NT2/D1 (cell line): Measurements from ENCODE around the gene C5orf46.

Experiments used
- DNase-seq: peaks from one replicate; pipeline ENCODE4 v3.0.0-alpha.2; 2011; ENCODE audit warnings: low read depth, low spot score
- H3K27me3 ChIP-seq: 2 replicates; pipeline ENCODE4 v1.6.0; 2011; ENCODE audit warnings: mild to moderate bottlenecking; ENCODE audit not compliant: insufficient read length, insufficient read depth
- H3K36me3 ChIP-seq: 2 replicates; pipeline ENCODE4 v1.6.1; 2011; ENCODE audit warnings: mild to moderate bottlenecking, low read length, mixed read lengths; ENCODE audit not compliant: insufficient read depth, insufficient read length
- H3K4me1 ChIP-seq: 2 replicates; pipeline ENCODE4 v1.5.1; 2011; ENCODE audit not compliant: insufficient read depth, insufficient read length
- H3K4me3 ChIP-seq: 2 replicates; pipeline ENCODE4 v1.5.1; 2011; ENCODE audit warnings: low read depth; ENCODE audit not compliant: insufficient read length
- H3K9ac ChIP-seq: 2 replicates; pipeline ENCODE4 v1.6.0; 2011; ENCODE audit warnings: low read depth; ENCODE audit not compliant: insufficient read length
- H3K9me3 ChIP-seq: 2 replicates; pipeline ENCODE4 v1.5.1; 2011; ENCODE audit warnings: mild to moderate bottlenecking, low read length; ENCODE audit not compliant: insufficient read depth
- SUZ12 ChIP-seq: IDR thresholded peaks from 2 replicates; pipeline ENCODE4 v1.6.1; 2011; ENCODE audit not compliant: insufficient read length, insufficient read depth; ENCODE audit errors: extremely low read depth
- YY1 ChIP-seq: IDR thresholded peaks from 2 replicates; pipeline ENCODE4 v1.6.1; 2011; ENCODE audit not compliant: insufficient read length, insufficient read depth
- ZNF274 ChIP-seq: IDR thresholded peaks from 2 replicates; pipeline ENCODE4 v1.6.1; 2011; ENCODE audit warnings: mild to moderate bottlenecking, low read depth, low read length

Gene C5orf46

DNA sequence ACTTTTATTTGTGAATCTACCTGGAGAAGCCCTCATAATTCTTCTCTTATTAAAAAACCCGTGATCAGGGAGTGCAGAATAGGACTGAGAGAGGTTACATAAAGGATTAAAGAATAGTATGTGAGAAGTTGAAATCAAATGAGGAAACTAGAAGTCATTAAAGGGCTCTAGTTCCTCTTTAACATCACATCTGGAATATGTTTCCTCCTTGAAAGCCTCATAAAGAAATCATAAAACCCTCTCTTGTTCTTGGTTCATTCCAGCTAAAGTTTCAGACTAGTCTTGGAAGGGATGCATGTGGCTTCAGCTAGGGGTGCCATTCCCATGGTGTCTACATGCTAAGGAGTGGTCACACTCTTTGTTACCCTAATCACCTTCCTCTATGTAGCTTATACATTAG, 5.7 kb upstream of the C5orf46 start:
- no peak for DNase-seq
- no peaks in the 10 kb centered on the region for H3K27me3 ChIP-seq
- no peaks in the 10 kb centered on the region for H3K36me3 ChIP-seq
- H3K9ac ChIP-seq: no peak overlapping the region
- H3K4me3 ChIP-seq: no peak overlapping the region
- H3K9me3 ChIP-seq: no peaks in the 10 kb centered on the region
- TF ChIP-seq ZNF274: no peak
- TF ChIP-seq SUZ12: no peak
- no peaks in the 10 kb centered on the region for H3K4me1 ChIP-seq

DNA sequence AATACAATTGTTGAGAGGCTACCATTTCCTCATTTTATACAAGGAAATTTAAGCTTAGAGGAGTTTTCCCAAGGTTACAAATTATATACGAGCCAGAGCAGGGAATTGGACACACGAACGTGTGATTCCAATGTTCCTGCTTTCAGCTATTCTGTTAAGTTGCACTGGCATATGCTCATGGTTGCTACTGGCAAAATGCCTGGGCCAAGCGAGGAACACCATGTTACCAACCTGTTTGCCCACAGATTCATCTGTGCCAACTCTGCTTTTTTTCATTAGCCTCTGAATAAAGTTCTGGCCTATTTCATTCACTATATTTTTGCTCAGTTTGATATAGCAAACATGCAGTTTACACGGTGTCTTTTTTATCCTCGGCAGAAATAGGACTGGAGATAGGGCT, 5.1 kb upstream of the C5orf46 start:
- H3K4me1 ChIP-seq: no peaks in the 10 kb centered on the region
- H3K4me3 ChIP-seq: no peak overlapping the region
- no peaks in the 10 kb centered on the region for H3K36me3 ChIP-seq
- no peak for TF ChIP-seq SUZ12
- TF ChIP-seq ZNF274: no peak
- TF ChIP-seq YY1: no peak
- no peaks in the 10 kb centered on the region for H3K27me3 ChIP-seq
- no peak for DNase-seq
- H3K9ac ChIP-seq: no peak overlapping the region
- H3K9me3 ChIP-seq: no peaks in the 10 kb centered on the region

DNA sequence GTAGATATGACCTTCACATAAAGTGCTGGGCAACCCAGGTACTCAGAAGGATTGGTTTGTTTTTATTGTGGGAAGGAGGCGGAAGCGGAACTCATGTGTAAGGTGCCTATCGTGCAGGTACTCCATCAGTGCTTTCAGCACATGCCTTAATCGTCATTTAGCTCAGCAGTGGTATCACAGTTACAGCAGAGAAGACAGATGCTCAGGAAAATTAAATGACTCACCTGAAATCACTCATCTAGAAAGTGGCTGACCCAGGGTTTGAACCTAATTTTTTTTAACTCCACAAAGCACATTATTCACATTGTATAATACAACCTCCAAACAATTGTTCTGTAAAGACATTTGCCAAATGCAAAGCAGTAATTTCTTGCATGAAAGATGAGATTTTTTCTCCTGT, 2.2 kb downstream of the C5orf46 start:
- Histone ChIP-seq H3K4me3 (no peak overlapping the region), H3K36me3 (no peaks in the 10 kb centered on the region), H3K4me1 (no peaks in the 10 kb centered on the region), H3K9me3 (no peaks in the 10 kb centered on the region; the same call in 1 of the 2 replicates), H3K9ac (no peak overlapping the region), H3K27me3 (no peaks in the 10 kb centered on the region)
- no peak for DNase-seq
- no peak for TF ChIP-seq SUZ12
- no peak for TF ChIP-seq ZNF274
- no peak for TF ChIP-seq YY1

DNA sequence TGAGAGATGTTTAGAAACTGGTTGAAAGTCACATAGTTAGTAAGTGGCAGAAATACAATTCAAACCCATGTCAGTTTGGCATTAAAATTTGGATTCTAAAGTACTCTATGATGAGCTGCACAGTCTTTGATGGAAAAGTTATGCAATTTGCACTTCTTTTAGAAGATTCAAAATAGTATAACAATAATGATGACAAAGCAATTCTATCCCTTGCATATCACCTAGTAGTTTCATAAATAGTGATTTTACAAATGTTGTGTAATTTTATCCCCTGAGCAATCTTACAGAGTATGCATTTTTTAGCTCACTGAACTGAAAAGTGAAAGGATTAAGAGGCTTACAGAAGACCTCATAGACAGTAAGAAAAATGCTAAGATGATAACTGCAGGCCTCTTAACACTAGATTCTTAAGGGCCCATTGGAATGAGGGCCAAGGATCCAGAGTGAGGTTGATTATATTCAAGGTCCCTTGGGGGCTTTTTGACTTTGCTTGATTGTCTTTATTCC, 3.7 kb downstream of the C5orf46 start:
- no peaks in the 10 kb centered on the region for H3K36me3 ChIP-seq

DNA sequence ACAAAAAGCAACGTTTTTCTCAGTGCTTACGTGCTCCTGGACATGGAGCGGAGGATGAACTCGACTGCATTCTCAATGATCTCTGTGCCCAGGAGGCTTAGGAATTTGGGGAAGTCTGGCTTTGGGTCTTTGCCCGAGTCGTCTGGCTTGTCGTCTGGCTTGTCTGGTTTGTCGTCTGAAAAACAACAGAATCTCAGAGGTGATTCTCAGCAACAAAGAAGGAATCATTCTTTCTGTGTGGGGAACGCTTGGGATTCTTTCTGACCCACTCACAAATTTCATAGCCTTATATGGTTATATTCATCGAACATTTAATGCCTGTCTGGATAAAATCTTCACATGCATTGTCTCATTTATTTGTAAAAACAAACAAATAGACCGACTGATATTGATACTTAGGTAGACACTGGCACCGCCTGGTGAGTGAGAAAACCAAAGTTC, 4.7 kb downstream of the C5orf46 start:
- TF ChIP-seq ZNF274: no peak
- TF ChIP-seq SUZ12: no peak
- DNase-seq: no peak
- Histone ChIP-seq H3K27me3 (no peaks in the 10 kb centered on the region), H3K36me3 (no peaks in the 10 kb centered on the region), H3K9ac (no peak overlapping the region), H3K4me3 (no peak overlapping the region), H3K4me1 (no peaks in the 10 kb centered on the region), H3K9me3 (no peaks in the 10 kb centered on the region; the same call in 1 of the 2 replicates)

More for the DNA sequence above, 3.7 kb downstream of the C5orf46 start:
- no peaks in the 10 kb centered on the region for H3K4me1 ChIP-seq
- H3K9ac ChIP-seq: no peak overlapping the region
- no peaks in the 10 kb centered on the region; the same call in 1 of the 2 replicates for H3K9me3 ChIP-seq
- no peak for DNase-seq
- H3K27me3 ChIP-seq: no peaks in the 10 kb centered on the region
- TF ChIP-seq ZNF274: no peak
- no peak for TF ChIP-seq YY1
- no peak for TF ChIP-seq SUZ12
- H3K4me3 ChIP-seq: no peak overlapping the region

DNA sequence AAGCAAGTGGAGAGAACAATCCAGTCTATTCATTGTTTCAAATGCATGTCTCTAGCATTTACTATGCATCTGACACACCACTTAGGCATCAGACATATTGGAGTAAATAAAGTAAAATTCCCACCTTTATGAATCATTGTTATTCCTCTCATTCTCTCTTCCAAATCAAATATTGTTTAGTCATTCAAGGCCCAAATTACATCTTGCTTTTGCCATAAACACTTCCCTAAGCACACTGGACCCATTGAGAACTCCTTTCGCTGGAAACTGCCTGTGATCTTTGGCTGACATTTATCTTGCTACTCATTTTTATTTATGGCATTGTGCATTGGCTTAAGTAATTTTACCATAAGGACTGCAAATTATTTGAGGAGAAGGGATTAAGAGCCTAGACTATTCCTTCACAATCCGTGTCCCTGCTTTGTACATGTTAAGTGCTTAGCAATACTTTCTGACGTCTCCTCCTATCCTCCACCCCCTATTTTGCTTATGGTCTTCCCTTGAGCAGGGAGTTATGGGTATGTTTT, 7.4 kb downstream of the C5orf46 start:
- H3K27me3 ChIP-seq: no peaks in the 10 kb centered on the region
- no peak overlapping the region for H3K4me3 ChIP-seq
- no peak for TF ChIP-seq YY1
- TF ChIP-seq SUZ12: no peak
- TF ChIP-seq ZNF274: no peak
- no peaks in the 10 kb centered on the region for H3K4me1 ChIP-seq
- H3K9ac ChIP-seq: no peak overlapping the region
- no peaks in the 10 kb centered on the region; the same call in 1 of the 2 replicates for H3K9me3 ChIP-seq
- DNase-seq: no peak
- no peaks in the 10 kb centered on the region for H3K36me3 ChIP-seq

DNA sequence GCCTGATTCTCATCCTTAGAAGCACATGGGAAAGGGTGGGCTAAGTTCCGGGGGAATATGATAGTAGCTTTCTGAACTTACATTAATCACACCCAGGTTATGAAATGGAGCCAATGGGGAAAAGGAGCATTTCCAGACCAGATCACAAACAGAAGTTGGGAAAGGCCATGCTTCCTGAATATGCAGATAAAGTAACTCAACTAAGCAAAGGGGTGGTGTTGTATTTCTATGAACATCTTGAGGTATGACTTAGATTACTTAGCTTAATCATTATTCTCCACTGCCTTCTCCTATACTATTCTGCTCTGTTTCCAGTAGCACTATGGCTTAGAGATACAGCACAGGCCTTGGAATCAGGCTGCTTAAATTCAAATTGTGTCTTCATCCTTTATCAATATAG, 10.5 kb downstream of the C5orf46 start:
- Histone ChIP-seq H3K9ac (no peak overlapping the region), H3K4me1 (no peaks in the 10 kb centered on the region), H3K27me3 (no peaks in the 10 kb centered on the region), H3K9me3 (no peaks in the 10 kb centered on the region; the same call in 1 of the 2 replicates), H3K4me3 (no peak overlapping the region), H3K36me3 (no peaks in the 10 kb centered on the region)
- TF ChIP-seq SUZ12 (no peak), YY1 (no peak), ZNF274 (no peak)
- DNase-seq: no peak
